Gastrocnemius medialis (tissue), 4 donors: ENCODE results near the gene ZNRF3.
"Not testable (repeated sequence)": the region's sequence is repeated elsewhere in the genome, so short reads cannot be mapped to it uniquely, and the experiment has no call there.

ENCODE experiments used
- POLR2A ChIP-seq, 2 donors: fragments of 450-650 bp; IDR thresholded peaks; one replicate each; pipeline ENCODE4 v1.6.1; 2017; ENCODE audit warnings: antibody characterized with exemption in 2 of 2, mild to moderate bottlenecking in 2 of 2, moderate library complexity in 2 of 2
- TF ChIP-seq, protein P1 (sequence below), 5 experiments: fragments of 450-650 bp in 3 of 5; fragments of 200-600 bp in 2 of 5; sonication (generic) in 2 of 5; IDR thresholded peaks in 4 of 5; conservative IDR thresholded peaks in 1 of 5; 1 replicate in 4 of 5; 2 replicates in 1 of 5; pipeline ENCODE4 v1.5.1; 2016 to 2019; ENCODE audit warnings: antibody characterized with exemption in 5 of 5, mild to moderate bottlenecking in 3 of 5, moderate library complexity in 3 of 5

DNA sequence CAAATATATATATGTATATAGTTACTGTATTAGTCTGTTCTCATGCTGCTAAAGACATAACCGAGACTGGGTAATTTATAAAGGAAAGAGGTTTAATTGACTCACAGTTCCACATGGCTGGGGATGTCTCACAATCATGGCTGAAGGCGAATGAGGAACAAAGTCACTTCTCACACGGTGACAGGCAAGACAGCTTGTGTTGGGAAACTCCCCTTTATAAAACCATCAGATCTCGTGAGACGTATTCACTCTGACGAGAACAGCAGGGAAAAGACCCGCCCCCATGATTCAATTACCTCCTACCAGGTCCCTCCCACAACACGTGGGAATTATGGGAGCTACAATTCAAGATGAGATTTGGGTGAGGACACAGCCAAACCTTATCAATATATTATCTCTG is 15.0 kb upstream of the ZNRF3 start:
- TF ChIP-seq POLR2A (IDR thresholded peaks at IDR 0.05): not testable (repeated sequence)
- TF ChIP-seq, protein P1, sequence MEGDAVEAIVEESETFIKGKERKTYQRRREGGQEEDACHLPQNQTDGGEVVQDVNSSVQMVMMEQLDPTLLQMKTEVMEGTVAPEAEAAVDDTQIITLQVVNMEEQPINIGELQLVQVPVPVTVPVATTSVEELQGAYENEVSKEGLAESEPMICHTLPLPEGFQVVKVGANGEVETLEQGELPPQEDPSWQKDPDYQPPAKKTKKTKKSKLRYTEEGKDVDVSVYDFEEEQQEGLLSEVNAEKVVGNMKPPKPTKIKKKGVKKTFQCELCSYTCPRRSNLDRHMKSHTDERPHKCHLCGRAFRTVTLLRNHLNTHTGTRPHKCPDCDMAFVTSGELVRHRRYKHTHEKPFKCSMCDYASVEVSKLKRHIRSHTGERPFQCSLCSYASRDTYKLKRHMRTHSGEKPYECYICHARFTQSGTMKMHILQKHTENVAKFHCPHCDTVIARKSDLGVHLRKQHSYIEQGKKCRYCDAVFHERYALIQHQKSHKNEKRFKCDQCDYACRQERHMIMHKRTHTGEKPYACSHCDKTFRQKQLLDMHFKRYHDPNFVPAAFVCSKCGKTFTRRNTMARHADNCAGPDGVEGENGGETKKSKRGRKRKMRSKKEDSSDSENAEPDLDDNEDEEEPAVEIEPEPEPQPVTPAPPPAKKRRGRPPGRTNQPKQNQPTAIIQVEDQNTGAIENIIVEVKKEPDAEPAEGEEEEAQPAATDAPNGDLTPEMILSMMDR (IDR thresholded peaks at IDR 0.05 in 4 of 5, conservative IDR thresholded peaks at IDR 0.05 in 1 of 5): not testable (repeated sequence)
